RWPE2 (cell line): Measurements from ENCODE around the gene SLC39A3.
"Not testable (repeated sequence)": the region's sequence is repeated elsewhere in the genome, so short reads cannot be mapped to it uniquely, and the experiment has no call there.

ENCODE experiments used
- ATAC-seq: fragments of 200-7000 bp; cut with Tn5 transposase; 3 replicates; pipeline ENCODE4 v1.9.1; 2021; ENCODE audit warnings: low read depth
- DNase-seq: peaks from one replicate; pipeline ENCODE4 v3.0.0-alpha.2; 2020; ENCODE audit warnings: low spot score
- H3K27ac ChIP-seq: fragments of 450-650 bp; 2 replicates; pipeline ENCODE4 v1.5.1; 2017; ENCODE audit warnings: mild to moderate bottlenecking; ENCODE audit not compliant: poor library complexity, severe bottlenecking
- H3K27me3 ChIP-seq: fragments of 250-450 bp; sonication (Bioruptor Pico); 2 replicates; pipeline ENCODE4 v1.5.1; 2021; ENCODE audit warnings: mild to moderate bottlenecking, moderate library complexity; ENCODE audit not compliant: insufficient read depth, poor library complexity, severe bottlenecking
- H3K36me3 ChIP-seq: fragments of 250-450 bp; sonication (Bioruptor Pico); 2 replicates; pipeline ENCODE4 v1.5.1; 2020; ENCODE audit warnings: low read depth, mild to moderate bottlenecking, moderate library complexity
- H3K4me1 ChIP-seq: fragments of 250-450 bp; sonication (Bioruptor Pico); 2 replicates; pipeline ENCODE4 v1.5.1; 2021; ENCODE audit warnings: mild to moderate bottlenecking, moderate library complexity; ENCODE audit not compliant: insufficient read depth, poor library complexity, severe bottlenecking
- H3K4me3 ChIP-seq: fragments of 250-450 bp; sonication (Bioruptor Pico); 2 replicates; pipeline ENCODE4 v1.5.1; 2021; ENCODE audit warnings: mild to moderate bottlenecking, moderate library complexity; ENCODE audit not compliant: severe bottlenecking
- H3K9me3 ChIP-seq: fragments of 250-450 bp; sonication (Bioruptor Pico); 2 replicates; pipeline ENCODE4 v1.5.1; 2021; ENCODE audit warnings: mild to moderate bottlenecking, moderate library complexity; ENCODE audit not compliant: severe bottlenecking
- CTCF ChIP-seq: fragments of 450-650 bp; IDR thresholded peaks from one replicate; pipeline ENCODE4 v1.5.1; 2017; ENCODE audit warnings: mild to moderate bottlenecking, moderate library complexity; ENCODE audit not compliant: poor library complexity, severe bottlenecking

The SLC39A3 gene

GRCh38 chr19:2716275-2716650 is 23.6 kb downstream of the SLC39A3 start:
- DNase-seq (no peak), ATAC-seq (no peak)
- Histone ChIP-seq H3K27ac (no peak overlapping the region), H3K9me3 (peaks cover 4% of the 10 kb centered on the region), H3K4me3 (no peak overlapping the region), H3K4me1 (no peaks in the 10 kb centered on the region), H3K27me3 (peaks cover 11% of the 10 kb centered on the region), H3K36me3 (no peaks in the 10 kb centered on the region)
- TF ChIP-seq CTCF: no peak

- no peak for ATAC-seq
- no peak for DNase-seq
- H3K4me1 ChIP-seq: no peaks in the 10 kb centered on the region
- no peak overlapping the region for H3K27ac ChIP-seq
- TF ChIP-seq CTCF: no peak
- H3K9me3 ChIP-seq: peaks cover 4% of the 10 kb centered on the region
- no peaks in the 10 kb centered on the region for H3K36me3 ChIP-seq
- H3K27me3 ChIP-seq: peaks cover 10% of the 10 kb centered on the region
- H3K4me3 ChIP-seq: no peak overlapping the region
These were observed 24.1 kb downstream of the SLC39A3 start for GRCh38 chr19:2715470-2716274.

- Histone ChIP-seq H3K27me3 (peaks cover under 1% of the 10 kb centered on the region), H3K36me3 (no peaks in the 10 kb centered on the region), H3K27ac (no peak overlapping the region), H3K4me3 (no peak overlapping the region), H3K4me1 (no peaks in the 10 kb centered on the region), H3K9me3 (peaks cover 4% of the 10 kb centered on the region)
- no peak for TF ChIP-seq CTCF
- DNase-seq: no peak
- ATAC-seq: no peak
These were observed 25.1 kb downstream of the SLC39A3 start for GRCh38 chr19:2714531-2715269.

GRCh38 chr19:2714102-2714501 is 25.7 kb downstream of the SLC39A3 start:
- H3K27ac ChIP-seq, H3K4me3 ChIP-seq, DNase-seq: not testable (repeated sequence)

GRCh38 chr19:2713170-2713569 is 26.6 kb downstream of the SLC39A3 start:
- ATAC-seq, H3K4me1 ChIP-seq, H3K27me3 ChIP-seq, H3K4me3 ChIP-seq, H3K9me3 ChIP-seq, H3K27ac ChIP-seq, DNase-seq, H3K36me3 ChIP-seq: not testable (repeated sequence)

More at GRCh38 chr19:2714102-2714501, 25.7 kb downstream of the SLC39A3 start:
- not testable (repeated sequence) for H3K36me3 ChIP-seq, H3K4me1 ChIP-seq, H3K27me3 ChIP-seq, H3K9me3 ChIP-seq, ATAC-seq

- no peak overlapping the region for H3K4me3 ChIP-seq
- H3K36me3 ChIP-seq: no peaks in the 10 kb centered on the region
- no peak for TF ChIP-seq CTCF
These were observed 28.0 kb downstream of the SLC39A3 start for GRCh38 chr19:2711875-2712205.

More at GRCh38 chr19:2711875-2712205, 28.0 kb downstream of the SLC39A3 start:
- Histone ChIP-seq H3K9me3 (peaks cover 4% of the 10 kb centered on the region), H3K4me1 (no peaks in the 10 kb centered on the region), H3K27ac (no peak overlapping the region), H3K27me3 (no peaks in the 10 kb centered on the region)
- ATAC-seq (no peak), DNase-seq (no peak)
